IPS DF 4.7 (cell line): ENCODE results near the gene HHATL.
A peak's percentile ranks its signal among the peaks of the same experiment; 100 is the strongest.

ENCODE experiments used
- DNase-seq: peaks from one replicate; pipeline ENCODE4 v3.0.0-alpha.2; 2013; ENCODE audit warnings: low spot score; ENCODE audit errors: extremely low read depth

The HHATL gene

DNA sequence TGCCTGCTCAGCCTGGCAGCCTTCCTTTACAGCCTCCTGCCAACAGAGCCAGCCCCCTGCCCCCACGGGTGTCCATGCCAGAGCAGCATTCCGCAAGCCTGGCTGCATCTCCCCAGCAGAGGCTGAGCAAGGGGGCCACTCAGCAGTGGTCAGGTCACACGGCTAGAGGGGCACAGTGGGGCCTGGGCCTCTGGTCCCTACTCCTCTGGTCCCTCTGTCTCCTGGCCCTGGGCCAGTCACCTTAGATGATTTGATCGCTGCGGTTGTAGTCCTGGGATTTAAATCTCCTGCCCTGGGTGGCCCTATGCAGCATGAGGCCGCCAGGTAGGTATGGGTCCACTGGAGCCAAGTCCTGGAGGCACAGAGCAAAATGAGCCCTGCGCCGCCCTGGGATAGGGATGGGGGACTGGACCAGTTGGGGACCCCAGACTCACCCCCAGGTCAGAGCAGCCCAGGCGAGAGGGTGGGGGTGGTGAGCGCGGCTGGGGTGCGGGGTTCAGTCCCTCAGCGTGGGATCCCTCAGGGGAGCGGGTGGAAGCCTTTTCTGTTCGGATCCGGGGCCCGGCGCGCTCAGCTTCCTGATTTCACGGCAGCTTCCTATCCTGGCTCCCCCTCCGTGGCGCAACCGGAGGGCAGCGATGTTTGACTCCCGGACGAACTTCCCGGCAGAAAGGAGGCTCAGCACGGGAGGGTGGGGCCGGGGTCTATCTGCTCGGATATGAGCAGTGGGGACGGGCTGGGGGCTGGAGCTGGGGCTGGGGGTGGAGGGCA lies 48.9 kb downstream of the HHATL start, which contains the start of gene ZBTB47:
Gene ZBTB47 (plus strand): TSS at position 138 of the 771 bp plus-strand sequence. CDS start 4,659 bp downstream, outside the sequence.
- no peak for DNase-seq

DNA sequence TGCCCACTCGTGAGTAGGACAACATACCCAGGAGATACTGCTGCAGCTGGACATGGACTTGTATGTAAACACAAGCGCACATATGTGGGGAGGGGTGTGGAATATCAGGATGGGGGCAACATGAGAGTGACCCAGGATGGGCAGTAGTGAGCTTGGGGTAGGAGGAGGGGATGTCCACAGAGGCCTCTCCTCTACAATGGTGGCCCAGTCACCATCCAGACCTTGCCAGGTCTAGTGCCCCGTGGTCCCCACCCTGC lies 49.4 kb downstream of the HHATL start:
- DNase-seq, result no peak

DNA sequence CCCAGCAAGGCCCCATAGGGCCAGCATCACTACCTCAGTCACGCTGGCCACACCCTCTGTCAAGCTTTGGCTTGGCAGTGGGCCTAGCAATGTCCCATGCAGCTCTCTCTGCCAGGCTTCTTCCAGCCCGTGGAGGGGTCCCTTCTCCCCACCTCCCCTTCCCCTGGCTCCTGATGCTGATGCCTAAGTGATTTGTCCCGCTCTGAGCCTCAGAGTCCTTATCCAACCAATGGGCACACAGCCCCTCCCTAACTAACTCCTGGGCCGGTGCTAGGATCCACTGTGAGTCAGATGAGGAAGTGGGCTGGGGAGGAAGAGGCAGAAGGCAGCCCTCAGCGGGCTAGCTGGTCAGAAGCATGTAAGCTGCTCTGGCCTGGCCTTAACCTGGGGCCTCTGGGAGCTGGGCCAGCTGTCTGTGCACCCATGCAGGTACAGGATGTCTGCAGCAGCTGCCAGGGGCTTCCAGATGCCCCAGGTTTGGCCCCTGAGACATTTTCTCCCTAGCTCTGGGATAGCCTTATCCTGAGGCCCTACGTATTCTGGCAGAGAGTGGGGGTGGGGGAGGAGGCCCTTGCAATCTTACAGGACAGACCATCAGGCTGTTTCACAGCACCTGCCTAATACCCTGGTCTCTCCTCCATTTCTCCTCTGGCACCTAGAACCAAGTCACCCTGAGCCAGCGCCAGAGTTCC lies 49.8 kb downstream of the HHATL start:
- DNase-seq, result no peak

DNA sequence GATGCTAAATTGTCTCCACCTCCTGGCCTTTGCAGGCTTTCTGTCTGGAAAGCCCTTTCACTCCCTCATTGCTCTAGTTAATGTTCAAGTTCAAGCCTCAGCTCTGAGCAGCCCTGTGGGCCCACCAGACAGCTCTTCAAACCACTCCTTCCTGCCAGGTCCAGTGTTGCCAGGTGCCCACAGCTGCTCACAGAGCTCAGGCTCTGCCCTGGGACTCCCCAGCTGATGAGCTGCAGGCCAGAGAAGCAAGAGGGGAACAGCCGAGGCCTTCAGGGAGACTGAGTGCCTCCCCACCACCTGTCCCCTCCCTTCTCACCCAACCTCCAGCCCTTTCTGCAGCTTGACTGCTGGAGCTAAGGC lies 50.4 kb downstream of the HHATL start:
- no peak for DNase-seq

DNA sequence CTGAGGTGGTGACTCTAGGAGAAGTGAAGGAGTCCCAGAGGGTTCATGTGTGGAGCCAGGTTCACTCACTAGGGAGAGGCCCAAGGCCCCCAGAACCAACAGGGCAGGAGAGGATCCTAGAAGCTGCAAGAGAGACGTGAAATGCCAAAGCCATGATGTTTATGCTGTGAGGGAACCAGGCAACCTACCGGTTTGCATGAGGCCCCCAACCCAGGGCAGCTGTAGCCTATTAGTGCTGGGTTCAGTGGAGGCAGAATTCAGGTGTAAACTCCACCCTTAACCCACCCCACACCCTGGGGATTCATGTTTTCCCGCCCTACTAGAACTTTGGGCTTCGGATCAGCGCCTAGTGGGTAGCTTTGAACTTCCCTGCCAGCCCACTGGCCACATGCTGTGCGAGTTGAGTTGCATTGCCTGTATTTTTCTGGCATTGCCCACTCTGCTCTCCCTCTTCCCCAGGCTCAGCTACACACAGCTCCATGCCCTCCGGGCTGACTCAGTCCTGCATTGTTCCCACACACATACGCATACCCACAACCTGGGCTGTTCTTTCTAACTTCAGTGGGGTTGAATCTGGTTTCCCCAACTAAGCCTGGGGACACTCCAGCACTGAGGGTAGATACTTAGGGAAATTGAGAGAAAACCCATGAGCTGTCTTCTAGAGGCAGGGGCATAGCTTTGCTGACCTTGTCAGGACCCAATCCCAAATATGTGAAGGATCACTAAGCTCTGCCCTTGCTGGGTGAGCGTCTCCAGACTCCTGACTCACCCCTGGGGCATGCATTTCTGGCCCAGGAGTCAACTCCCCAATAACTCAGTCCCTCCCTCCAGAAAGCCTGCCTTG lies 51.1 kb downstream of the HHATL start:
- DNase-seq, result no peak

DNA sequence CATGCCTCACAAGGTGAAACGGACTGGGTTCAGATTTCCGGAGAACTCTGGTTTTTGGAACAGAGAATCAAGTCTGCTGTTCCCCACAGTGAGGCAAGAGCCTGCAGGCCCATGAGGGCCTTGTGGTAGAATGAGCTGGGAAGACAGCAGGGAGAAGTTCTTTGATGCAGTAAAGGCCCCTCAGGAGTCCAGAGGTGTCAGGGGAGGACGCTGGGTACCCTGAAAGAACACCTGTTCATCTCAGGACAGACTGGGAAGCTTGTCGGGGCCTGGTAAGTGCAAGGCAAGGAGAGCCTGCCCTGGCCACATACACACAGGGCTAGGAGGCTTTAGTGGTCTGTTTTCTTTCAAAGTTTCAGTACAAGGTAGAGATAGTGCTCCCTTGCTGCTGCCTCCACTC lies 52.8 kb downstream of the HHATL start:
- no peak for DNase-seq

DNA sequence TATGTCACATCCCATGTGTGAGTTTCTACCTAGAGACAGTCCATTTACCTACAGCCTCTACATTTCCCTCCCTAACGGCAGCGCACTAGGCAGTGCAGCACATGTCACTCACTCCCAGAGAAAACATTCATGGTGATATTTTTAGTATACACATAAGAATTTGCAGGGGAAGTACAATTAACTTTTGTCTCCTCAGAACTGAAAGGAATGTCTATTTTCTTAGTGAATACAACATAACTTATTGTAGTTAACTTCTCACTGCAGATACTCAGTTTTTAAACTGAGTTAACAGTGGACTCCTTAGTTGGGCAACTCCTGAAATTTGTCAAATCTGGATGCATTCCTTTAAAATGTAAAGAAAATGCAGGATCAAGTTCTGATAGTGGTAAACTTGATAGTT lies 53.6 kb downstream of the HHATL start:
- no peak for DNase-seq

DNA sequence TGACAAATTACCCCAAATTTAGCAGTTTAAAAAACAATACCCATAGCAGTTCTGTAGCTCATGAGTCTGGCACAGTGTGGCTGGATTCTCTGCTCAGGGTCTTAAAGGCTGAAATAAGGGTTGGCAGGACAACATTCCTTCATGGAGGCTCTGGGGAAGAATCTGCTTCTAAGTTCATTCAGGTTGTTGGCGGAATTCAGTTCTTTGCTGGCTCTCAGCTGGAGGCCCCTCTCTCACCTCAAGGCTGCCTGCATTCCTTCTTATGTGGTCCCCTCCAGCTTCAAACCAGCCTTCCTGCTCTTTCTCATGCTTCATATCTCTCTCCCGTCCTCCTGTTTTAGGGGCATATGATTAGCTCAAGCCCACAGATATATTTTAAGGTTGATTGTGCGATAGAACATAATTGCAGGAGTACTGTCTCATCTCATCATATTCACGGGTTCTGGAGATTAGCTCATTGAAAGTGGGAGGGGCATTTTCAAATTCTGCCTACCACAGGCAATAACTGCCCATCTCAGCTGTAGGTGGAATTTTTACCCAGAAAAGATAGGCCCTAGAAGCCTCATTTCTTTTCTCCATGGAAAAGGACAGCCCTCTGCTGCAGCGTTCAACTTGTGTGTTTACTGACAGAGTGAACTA lies 54.7 kb downstream of the HHATL start:
- DNase-seq, result peak; percentile 66
